GM18867 (cell line): ENCODE results near the gene CRYBA1.
A peak's percentile ranks its signal among the peaks of the same experiment; 100 is the strongest.
"Not testable (repeated sequence)": the region's sequence is repeated elsewhere in the genome, so short reads cannot be mapped to it uniquely, and the experiment has no call there.

Experiments used
- ATAC-seq: cut with Tn5 transposase; IDR thresholded peaks from one replicate; pipeline ENCODE4 v1.9.1; 2021; ENCODE audit warnings: mild to moderate bottlenecking, moderate library complexity; ENCODE audit not compliant: unreplicated experiment

The CRYBA1 gene

GRCh38 chr17:29246628-29247027 is at the start of gene CRYBA1:
TSS of gene CRYBA1 (plus strand) at chr17:29246859. CDS start at chr17:29246864, 5 bp downstream.
- ATAC-seq: no peak

- ATAC-seq: no peak
These were observed 49.0 kb upstream of the CRYBA1 start for GRCh38 chr17:29197516-29198272.

DNA sequence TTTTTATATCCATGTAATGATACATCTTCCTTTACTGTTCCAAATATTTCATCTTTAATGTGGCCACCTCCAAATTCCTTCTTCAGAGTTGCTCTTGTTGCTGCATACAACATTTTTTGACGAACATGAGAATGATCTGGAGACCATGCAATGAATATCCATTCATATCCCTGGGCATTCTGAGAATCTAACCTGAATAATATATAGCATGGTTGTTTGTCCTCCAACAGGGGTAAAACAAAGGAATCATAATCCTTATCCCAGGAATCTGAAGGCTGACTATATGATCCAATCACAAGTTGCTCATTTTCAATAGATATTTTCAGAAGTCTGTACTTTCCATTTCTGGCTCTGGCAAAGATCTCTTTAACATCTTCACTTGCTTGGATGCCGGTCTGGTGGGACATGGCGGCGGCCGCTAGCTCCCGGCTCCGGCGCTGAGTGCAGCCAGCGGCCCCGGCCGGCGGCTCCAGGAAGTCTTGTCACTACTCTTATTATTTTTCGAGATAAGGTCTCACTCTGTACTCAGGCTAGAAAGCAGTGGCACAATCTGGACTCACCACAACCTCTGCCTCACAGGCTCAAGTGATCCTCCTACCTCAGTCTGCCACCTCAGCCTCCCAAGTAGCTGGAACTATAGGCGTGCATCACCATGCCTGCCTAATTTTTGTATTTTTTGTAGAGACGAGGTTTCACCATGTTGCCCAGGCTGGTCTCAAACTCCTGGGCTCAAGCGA is 42.4 kb upstream of the CRYBA1 start:
- ATAC-seq: not testable (repeated sequence)

DNA sequence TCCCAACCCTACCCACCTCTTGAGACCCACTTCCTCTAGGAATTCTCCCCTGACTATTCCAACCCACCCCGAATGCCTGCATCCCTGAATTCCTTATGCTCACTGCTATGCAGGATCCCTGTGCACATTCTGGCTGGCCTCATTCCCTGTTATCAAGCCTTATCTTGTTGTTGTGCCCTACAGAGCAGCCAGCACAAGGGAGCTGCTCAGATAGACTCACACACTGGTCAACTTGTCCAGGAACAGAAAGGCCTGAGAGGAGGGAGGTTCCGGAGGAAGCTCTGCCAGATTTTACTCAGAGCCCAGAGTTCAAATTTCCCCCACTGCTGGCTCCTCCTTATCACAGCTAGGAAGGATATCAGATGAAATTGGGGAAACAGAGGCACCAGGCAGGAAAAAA is 41.6 kb upstream of the CRYBA1 start:
- ATAC-seq: no peak

DNA sequence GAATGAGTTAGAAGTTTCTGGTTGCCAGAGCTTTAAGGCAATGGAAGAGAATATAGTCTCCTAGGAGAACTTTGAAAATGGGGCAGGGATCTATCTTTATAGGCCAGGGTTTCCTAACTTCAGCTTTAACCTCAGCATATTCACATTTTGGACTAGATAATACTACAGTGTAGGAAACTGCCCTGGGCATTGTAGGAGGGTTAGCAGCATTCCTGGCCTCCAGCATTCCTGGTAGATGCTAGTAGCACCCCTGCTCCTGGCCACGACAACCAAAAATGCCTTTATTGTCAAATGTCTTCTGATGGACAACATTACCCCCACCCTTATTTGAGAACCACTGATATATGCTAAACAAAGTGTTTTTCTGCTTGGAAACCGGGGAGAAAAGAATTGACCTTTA is 38.7 kb upstream of the CRYBA1 start:
- no peak for ATAC-seq

DNA sequence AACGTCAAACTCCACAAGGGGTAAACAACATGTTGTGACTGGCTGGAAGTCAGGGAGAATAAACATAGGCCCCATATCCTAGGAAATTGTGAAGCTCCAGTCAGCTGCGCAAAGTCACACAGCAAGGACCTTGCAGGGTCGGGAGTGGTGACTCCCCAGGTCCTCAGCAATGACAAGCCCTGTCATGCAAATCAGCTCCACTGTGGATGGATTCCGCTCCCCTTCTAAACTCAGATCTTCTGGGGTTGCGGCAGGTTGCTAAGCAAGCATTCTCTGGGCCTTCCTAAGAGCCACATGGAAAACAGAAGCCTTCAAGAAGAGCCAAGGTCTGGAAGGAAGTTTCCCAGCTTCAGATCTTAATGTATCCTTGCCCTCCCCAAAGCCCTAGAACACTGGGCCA is 37.6 kb upstream of the CRYBA1 start:
- no peak for ATAC-seq

DNA sequence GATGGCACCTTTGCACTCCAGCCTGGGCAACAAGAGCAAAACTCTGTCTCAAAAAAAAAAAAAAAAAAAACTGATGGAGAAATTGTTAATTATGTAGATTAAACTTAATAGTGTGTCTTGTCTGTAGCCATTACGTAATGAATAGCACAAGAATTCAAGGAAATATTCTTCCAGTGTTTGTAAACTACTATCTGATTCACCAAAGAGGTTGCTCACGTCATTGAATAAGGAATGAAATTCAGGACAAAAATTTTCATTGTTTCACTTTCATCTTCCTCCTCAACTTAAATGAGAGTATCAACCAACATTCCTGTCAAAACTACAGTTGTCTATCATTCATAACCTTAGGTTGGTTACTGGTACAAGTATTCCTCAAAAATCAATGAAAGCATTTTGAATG is 35.8 kb upstream of the CRYBA1 start:
- no peak for ATAC-seq

DNA sequence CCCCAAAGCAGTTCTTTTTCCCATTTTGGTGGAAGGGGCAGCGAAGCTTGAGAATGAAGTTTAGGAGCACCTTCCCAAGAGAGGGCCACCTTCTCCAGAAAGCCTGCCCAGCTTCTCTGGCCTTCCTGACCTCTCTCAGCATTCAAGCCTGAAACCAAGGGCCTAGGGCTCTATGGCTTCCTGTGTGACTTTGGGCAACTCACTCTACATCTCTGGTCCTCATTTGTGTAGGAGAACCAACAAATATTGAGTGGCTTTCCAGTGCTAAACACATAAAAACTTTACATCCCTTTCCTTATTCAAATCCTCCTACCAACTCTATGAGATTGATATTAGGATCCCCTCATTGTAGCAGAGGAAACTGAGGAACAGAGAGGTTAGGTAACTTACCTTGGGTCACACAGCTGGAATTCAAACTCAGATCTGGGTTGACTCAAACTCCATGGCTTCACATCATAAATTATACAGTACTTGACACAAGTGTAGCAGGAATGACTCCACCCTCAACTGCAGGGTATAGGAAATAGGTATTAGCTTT is 34.5 kb upstream of the CRYBA1 start:
- ATAC-seq: no peak

DNA sequence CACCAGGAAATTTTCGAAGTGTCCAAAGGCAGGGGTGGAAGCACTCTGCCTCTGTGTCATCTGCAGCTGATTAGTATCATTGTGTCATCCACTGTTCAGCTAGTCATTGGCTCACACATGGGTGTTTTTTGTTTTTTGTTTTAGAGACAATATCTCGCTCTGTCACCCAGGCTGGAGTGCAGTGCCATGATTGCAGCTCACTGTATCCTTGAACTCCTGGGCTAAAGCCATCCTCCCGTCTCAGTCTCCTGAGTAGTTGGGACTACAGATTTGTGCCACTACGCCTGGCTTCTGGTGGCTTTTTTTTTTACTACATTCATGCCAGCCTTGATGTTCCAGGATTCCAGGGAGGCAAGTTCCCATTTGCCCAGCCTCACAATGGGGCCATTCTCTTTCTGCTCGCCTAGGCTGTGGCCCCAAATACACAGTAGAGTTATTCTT is 34.0 kb upstream of the CRYBA1 start:
- no peak for ATAC-seq

DNA sequence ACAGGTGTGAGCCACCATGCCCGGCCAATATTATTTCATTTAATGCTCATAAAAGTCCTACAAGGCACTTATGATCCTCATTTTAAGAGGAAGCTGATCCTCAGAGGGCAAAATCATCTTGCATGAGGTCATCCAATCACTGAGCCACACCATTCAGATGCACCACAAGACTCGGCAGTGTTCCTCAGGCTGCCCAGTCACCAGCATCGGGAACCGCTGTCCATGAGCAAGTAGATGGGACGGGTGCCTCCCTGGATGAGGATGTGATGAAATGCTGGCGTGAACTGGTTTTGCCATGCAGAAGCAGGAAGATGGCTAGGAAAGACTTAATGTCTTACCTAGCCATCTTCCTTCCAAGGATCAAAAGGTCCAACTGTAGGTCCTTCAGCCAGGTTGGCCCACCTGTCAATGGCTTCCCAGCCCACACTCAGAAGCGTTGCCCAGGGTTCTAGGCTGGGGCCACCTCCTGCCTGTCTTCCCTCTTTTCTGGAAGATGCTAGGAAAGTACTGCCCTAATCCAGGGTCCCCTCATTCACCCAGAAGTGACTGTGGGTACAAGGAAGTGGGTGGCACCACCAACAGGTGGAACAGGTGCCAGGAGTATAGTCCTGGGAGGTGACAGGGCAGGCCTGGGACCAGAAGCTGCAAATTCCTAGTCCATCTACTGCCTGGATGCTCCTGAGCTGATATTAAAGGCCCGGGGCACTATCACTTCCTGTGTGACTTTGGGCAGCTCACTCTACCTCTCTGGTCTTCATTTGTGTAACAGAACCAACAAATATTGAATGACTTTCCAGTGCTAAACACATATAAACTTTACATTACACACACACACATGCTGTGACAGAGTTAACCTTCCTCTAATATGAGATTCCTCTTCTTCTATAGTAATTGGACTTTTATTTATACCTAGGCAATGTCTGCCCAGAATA is 32.2 kb upstream of the CRYBA1 start:
- ATAC-seq: no peak

DNA sequence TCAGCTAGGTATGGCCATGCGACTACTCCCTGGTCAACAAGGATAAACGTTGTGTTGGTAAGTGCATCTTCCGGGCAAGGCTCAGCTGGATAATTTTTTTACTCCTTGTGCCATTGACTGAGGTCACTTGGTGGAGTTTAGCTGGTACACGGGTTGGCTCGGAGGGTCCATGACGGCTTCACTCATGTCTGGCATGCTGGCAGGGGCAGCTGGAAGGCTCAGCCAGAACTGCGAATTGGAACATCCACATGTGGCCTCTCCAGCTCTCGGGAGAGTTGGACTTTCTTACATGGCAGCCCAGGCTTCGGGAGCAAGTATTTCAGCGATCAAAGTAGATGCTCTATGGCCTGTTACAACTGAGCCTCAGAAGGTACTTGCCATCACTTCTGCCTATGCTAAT is 31.5 kb upstream of the CRYBA1 start:
- ATAC-seq: no peak

DNA sequence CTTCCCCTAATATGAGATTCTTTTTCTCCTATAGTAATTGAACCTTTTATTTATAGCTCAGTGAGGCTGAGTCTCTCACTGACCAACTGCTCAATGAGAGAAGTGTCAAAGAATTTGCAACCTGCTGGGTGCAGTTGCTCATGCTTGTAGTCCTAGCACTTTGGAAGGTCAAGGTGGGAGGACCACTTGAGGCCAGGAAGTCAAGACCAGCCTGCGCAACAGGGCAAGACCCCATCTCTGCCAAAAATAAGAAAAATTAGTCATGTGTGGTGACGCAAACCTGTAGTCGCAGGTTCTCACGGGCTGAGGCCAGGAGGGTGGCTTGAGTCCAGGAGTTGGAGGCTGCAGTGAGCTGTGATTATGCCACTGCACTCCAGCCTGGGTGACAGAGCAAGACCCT is 30.9 kb upstream of the CRYBA1 start:
- ATAC-seq: no peak

DNA sequence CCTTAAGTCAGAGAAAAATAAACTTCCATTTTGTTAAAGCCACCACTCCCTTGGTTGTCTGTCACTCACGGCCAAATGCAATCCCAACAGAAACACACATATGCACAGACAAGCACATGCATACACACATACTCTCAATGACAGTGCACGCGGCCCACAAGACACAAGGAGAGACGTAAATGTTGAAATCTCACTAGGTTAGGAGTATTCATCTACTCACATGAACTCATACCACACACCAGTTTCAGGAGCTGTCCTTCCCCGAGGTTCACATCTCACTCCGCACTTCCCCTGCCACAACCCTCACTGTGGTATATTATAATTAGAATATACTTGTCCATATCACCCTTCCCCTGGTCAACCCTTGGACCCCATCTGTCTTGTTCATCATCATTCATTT is 30.5 kb upstream of the CRYBA1 start:
- no peak for ATAC-seq

DNA sequence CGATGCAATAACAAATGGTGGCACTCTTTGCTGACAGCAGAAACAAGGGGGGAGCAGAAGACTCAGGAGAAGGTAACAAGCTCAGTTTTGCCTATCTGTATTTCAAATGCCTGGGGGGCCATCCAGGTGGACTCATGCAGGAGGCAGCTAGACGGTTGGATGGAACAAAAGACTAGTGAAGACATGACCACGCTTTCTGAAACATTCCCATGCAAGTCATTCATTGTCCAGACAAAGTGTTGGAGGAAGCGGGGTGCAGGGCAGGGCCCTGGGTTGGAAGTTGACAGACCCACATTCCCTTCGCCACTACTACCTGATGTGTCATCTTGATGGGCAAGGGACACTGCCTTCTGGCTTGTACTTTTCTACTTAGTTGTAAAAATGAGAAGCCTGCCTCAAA is 29.8 kb upstream of the CRYBA1 start:
- no peak for ATAC-seq

GRCh38 chr17:29219378-29220047 is 27.1 kb upstream of the CRYBA1 start:
- peak; percentile 61 for ATAC-seq

GRCh38 chr17:29221338-29221737 is 25.3 kb upstream of the CRYBA1 start:
- not testable (repeated sequence) for ATAC-seq

GRCh38 chr17:29225396-29225795 is 21.3 kb upstream of the CRYBA1 start:
- ATAC-seq: no peak

GRCh38 chr17:29233301-29233700 is 13.4 kb upstream of the CRYBA1 start:
- no peak for ATAC-seq

DNA sequence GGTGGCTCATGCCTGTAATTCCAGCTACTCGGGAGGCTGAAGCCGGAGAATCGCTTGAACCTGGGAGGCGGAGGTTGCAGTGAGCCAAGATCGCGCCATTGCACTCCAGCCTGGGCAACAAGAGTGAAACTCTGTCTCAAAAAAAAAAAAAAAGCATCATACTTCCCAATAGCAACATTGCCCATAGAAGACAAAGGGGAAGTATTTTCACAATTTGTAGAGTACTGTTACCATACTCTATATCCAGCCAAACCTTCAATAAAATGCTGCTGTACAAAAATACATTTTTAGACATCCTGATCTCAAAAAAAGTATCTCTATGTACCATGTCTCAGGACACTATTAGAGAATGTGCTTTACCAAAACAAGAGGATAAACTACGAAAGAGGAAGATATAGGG is 11.7 kb upstream of the CRYBA1 start:
- ATAC-seq: not testable (repeated sequence)

DNA sequence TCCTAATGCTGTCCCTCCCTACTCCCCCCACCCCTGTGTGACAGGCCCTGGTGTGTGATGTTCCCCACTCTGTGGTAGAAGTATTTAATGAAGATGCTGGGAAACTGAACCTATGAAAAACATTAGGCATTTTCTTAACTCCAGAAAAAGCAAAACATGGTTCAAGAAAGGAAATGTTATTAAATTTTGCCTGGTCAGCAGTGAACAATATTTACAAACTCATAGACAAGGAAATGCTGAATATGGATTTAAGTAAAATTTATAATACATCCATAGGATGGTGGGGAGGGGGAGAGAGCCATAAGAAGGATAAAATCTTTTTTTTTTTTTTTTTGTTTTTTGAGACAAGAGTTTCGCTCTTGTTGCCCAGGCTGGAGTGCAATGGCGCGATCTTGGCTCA is 10.8 kb upstream of the CRYBA1 start:
- no peak for ATAC-seq
